Stomach (tissue), 9 donors: ENCODE results near the gene USP3. TPM values are rescaled to one million over a fixed set of nuclear protein-coding genes. Genes with fewer than 3 reads are reported as not detected.

Experiments
- DNase-seq, 2 donors: peaks; one replicate each; pipeline versions ENCODE4 v3.0.0 to v3.0.0-alpha.2; 2013 to 2019
- H3K27ac ChIP-seq, 5 donors: fragments of 200-600 bp in 4 of 5; sonication (generic) in 4 of 5; one replicate each; pipeline ENCODE4 v1.5.1; 2013 to 2019; ENCODE audit warnings: mild to moderate bottlenecking in 1 of 5, moderate library complexity in 1 of 5
- H3K27me3 ChIP-seq, 3 donors: fragments of 200-600 bp; sonication (generic); one replicate each; pipeline ENCODE4 v1.5.1; 2017 to 2019; ENCODE audit warnings: mixed run types in 1 of 3
- H3K36me3 ChIP-seq, 4 donors: fragments of 200-600 bp; sonication (generic); 1 replicate in 3 of 4; 2 replicates in 1 of 4; pipeline ENCODE4 v1.5.1; 2016 to 2019
- H3K4me1 ChIP-seq, 4 donors: fragments of 200-600 bp; sonication (generic); one replicate each; pipeline ENCODE4 v1.5.1; 2016 to 2019
- H3K4me3 ChIP-seq, 4 donors: fragments of 200-600 bp; sonication (generic) in 3 of 4; one replicate each; pipeline ENCODE4 v1.5.1; 2016 to 2019; ENCODE audit warnings: mild to moderate bottlenecking in 1 of 4
- H3K9me3 ChIP-seq, 4 donors: fragments of 200-600 bp; sonication (generic); one replicate each; pipeline ENCODE4 v1.5.1; 2016 to 2019
- EP300 ChIP-seq: sonication (generic); formaldehyde crosslinking; IDR thresholded peaks from one replicate; pipeline ENCODE4 v1.6.1; 2017; ENCODE audit warnings: antibody characterized with exemption
- POLR2A ChIP-seq, 4 donors: fragments of 450-650 bp; IDR thresholded peaks; one replicate each; pipeline ENCODE4 v1.6.1; 2016; ENCODE audit warnings: antibody characterized with exemption in 4 of 4, control low read depth in 2 of 4, mild to moderate bottlenecking in 1 of 4, moderate library complexity in 1 of 4
- POLR2AphosphoS5 ChIP-seq, 3 donors: sonication (generic); formaldehyde crosslinking; IDR thresholded peaks; one replicate each; pipeline ENCODE4 v1.6.1; 2016; ENCODE audit warnings: antibody characterized with exemption in 3 of 3
- WGBS, 5 donors: extraction: QIAGEN DNeasy Blood & Tissue Kit in 3 of 5; methylation state at CpG; one replicate each; pipeline versions ENCODE4 v1.1.5 to v1.1.7; 2013 to 2018; 5-methylcytosine and 5-hydroxymethylcytosine counted together
- intact Hi-C: fragments of 100-400 bp; cut with DNase I; formaldehyde crosslinking; loops from one replicate; pipeline ENCODE4 v1.15.1; 2023; ENCODE audit warnings: low total_unique reads
- polyA plus RNA-seq, 3 donors: library from polyadenylated mRNA; stranded (reverse); fragments of 200-250 nt; gene quantifications; one replicate each; pipeline ENCODE4 v1.2.3, GENCODE V29; 2013
- total RNA-seq, 5 donors: library from RNA; depleted of rRNA; stranded (reverse); fragments of >200 nt; gene quantifications; one replicate each; pipeline versions ENCODE4 v1.1.0 to v1.2.3, GENCODE V29; 2014 to 2016
- TF ChIP-seq, protein P1 (sequence below), 7 experiments: fragments of 450-650 bp in 4 of 7; fragments of 200-600 bp in 3 of 7; sonication (generic) in 3 of 7; IDR thresholded peaks; one replicate each; pipeline ENCODE4 v1.5.1; 2016 to 2019; ENCODE audit warnings: antibody characterized with exemption in 7 of 7, control low read depth in 2 of 7, mild to moderate bottlenecking in 1 of 7
- donor health status: healthy with polysubstance abuse.
- donor health status: Bipolar disorder and iron deficiency.
- donor health status: healthy.

The USP3 gene
- total and polyA plus RNA-seq, 8 donors: 10.5 to 174 (median 26.5) TPM

DNA sequence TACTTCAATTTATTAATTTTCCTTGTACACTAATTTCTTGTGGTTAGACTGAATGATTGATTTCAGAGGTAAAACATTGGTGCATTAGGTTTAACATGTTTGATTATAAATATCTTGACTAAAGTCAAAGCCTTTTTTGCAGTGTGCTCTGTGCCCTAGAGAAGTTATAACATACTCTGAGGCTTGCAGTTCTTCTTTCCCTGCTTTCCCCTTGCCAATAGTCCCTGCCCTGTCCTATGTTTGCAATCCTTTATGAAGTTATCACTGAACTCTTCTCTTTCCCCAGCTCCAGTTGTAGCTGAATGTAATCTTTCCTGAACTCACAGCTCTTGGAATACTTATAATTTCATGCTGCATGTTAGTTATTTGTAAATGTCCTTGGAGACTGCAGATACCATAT is 35.6 kb downstream of the USP3 start:
- Histone ChIP-seq H3K4me1 (peaks cover 0 to 43% (median 22%) of the 10 kb centered on the region in 4 donors), H3K4me3 (no peak overlapping the region), H3K27ac (no peak overlapping the region), H3K9me3 (no peaks in the 10 kb centered on the region), H3K27me3 (no peaks in the 10 kb centered on the region), H3K36me3 (peaks cover 0 to 33% (median 30%) of the 10 kb centered on the region in 4 donors)
- no peak for DNase-seq
- TF ChIP-seq POLR2AphosphoS5 (IDR thresholded peaks at IDR 0.05) (no peak), EP300 (no peak), POLR2A (IDR thresholded peaks at IDR 0.05) (no peak)
- TF ChIP-seq, protein P1, sequence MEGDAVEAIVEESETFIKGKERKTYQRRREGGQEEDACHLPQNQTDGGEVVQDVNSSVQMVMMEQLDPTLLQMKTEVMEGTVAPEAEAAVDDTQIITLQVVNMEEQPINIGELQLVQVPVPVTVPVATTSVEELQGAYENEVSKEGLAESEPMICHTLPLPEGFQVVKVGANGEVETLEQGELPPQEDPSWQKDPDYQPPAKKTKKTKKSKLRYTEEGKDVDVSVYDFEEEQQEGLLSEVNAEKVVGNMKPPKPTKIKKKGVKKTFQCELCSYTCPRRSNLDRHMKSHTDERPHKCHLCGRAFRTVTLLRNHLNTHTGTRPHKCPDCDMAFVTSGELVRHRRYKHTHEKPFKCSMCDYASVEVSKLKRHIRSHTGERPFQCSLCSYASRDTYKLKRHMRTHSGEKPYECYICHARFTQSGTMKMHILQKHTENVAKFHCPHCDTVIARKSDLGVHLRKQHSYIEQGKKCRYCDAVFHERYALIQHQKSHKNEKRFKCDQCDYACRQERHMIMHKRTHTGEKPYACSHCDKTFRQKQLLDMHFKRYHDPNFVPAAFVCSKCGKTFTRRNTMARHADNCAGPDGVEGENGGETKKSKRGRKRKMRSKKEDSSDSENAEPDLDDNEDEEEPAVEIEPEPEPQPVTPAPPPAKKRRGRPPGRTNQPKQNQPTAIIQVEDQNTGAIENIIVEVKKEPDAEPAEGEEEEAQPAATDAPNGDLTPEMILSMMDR (IDR thresholded peaks at IDR 0.05): no peak
- intact Hi-C loops: no loop called here

DNA sequence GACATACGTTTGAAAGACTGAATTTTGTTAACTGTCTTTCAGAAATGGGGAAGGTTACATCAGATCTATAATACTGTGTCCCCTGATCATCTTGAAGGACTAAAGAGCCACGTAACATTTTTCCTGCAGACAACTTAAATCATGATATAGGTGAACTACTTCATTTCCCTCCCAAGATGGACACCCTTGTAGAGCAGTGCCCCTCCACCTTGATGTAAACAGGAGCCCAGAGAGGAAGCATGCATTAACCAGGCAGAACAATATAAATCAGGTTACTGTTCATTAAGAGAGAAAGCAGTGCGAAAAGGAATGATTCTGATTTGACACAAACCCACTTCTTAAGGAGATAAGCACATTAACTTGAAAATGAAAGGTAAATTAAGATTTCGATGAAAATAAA is 36.1 kb downstream of the USP3 start:
- WGBS, 5 donors: 66 to 82% (median 73%) methylated on average over 4 of the region's 4 CpGs
- Histone ChIP-seq H3K4me1 (peaks cover 0 to 45% (median 18%) of the 10 kb centered on the region in 4 donors), H3K27me3 (no peaks in the 10 kb centered on the region), H3K4me3 (no peak overlapping the region), H3K27ac (no peak overlapping the region), H3K9me3 (no peaks in the 10 kb centered on the region), H3K36me3 (peaks cover 0 to 33% (median 30%) of the 10 kb centered on the region in 4 donors)
- no peak for TF ChIP-seq EP300
- TF ChIP-seq POLR2AphosphoS5 (IDR thresholded peaks at IDR 0.05): no peak
- no peak for TF ChIP-seq POLR2A (IDR thresholded peaks at IDR 0.05)
- TF ChIP-seq, protein P1 (IDR thresholded peaks at IDR 0.05): no peak
- no peak for DNase-seq
- intact Hi-C loops: no loop called here

DNA sequence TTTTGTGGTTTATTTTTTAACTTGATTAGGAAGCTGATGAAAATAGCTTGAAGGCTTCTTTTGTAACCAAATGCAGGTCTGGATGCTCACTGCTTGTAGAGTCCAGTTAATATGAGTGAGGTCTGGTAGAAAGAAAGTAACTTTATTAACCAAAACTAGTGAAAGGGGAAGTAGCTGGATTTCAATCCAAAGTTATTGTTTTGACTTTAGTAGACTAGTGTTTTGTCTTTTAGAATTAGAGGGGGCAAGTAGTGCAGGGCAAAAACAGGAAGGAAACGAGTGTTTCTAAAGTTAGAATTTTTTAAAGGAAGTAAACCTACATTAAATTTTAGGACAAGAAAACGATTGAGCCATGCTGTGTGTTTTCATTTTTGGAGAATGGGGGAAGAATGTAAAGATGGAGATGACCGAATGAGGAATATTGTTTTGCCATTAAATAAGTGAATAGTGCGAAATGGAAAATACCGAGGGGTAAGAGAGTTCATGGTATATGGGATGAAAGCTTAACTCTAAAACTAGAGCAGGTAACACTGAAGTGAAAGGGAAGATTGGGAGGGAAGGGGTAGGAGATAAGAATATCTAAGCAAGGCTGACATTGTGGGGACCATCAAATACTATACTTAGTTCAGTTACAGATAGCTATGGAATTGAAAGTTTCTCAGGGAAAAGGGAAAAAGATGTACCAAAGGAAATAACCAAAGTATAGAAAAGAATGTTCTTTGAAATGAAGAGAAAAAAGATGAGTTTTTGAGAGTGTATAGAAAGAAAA is 40.0 kb downstream of the USP3 start:
- WGBS, 5 donors: 76 to 81% (median 80%) methylated on average over 5 of the region's 5 CpGs
- peaks cover 0 to 19% (median 16%) of the 10 kb centered on the region in 4 donors for H3K36me3 ChIP-seq
- no peak for DNase-seq
- peaks cover 0 to 34% (median 13%) of the 10 kb centered on the region in 4 donors for H3K4me1 ChIP-seq
- H3K4me3 ChIP-seq: no peak overlapping the region
- no peaks in the 10 kb centered on the region for H3K27me3 ChIP-seq
- H3K9me3 ChIP-seq: no peaks in the 10 kb centered on the region
- H3K27ac ChIP-seq: no peak overlapping the region
- no peak for TF ChIP-seq EP300
- TF ChIP-seq, protein P1 (IDR thresholded peaks at IDR 0.05): no peak
- TF ChIP-seq POLR2AphosphoS5 (IDR thresholded peaks at IDR 0.05): no peak
- TF ChIP-seq POLR2A (IDR thresholded peaks at IDR 0.05): no peak
- intact Hi-C loops: no loop called here

DNA sequence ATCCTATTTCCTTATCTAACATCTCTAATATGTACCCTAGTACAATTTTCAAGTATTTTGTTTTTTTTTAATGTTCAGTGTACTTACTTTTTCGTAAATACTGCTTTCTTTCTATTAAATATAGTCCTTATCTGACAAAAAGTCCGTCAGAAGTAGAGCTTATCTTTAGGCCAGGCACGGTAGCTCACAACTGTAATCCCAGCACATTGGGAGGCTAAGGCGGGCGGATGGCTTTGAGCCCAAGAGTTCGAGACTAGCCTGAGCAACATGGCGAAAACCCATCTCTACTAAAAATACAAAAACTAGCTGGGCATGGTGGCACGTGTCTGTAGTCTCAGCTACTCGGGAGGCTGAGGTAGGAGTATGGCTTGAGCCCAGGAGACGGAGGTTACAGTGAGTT is 41.1 kb downstream of the USP3 start:
- Histone ChIP-seq H3K27me3 (no peaks in the 10 kb centered on the region), H3K9me3 (no peaks in the 10 kb centered on the region), H3K36me3 (peaks cover 0 to 13% (median 7%) of the 10 kb centered on the region in 4 donors), H3K4me1 (peaks cover 0 to 28% (median 6%) of the 10 kb centered on the region in 4 donors), H3K4me3 (no peak overlapping the region), H3K27ac (no peak overlapping the region)
- TF ChIP-seq EP300: no peak
- TF ChIP-seq, protein P1 (IDR thresholded peaks at IDR 0.05): no peak
- TF ChIP-seq POLR2A (IDR thresholded peaks at IDR 0.05): no peak
- TF ChIP-seq POLR2AphosphoS5 (IDR thresholded peaks at IDR 0.05): no peak
- intact Hi-C loops: no loop called here
- DNase-seq: no peak
- 79 to 87% (median 83%) methylated on average over 10 of the region's 10 CpGs for WGBS, 5 donors
